Kidney epithelial cell (primary cell): ENCODE results near the gene HPCAL1. TPM values are rescaled to one million over a fixed set of nuclear protein-coding genes. Genes with fewer than 3 reads are reported as not detected.

Experiments used
- DNase-seq: peaks from one replicate; pipeline ENCODE4 v3.0.0-alpha.2; 2010; ENCODE audit warnings: low read depth
- H3K27me3 ChIP-seq: 2 replicates; pipeline ENCODE4 v1.6.0; 2011; ENCODE audit warnings: low read length; ENCODE audit not compliant: control insufficient read depth, insufficient read depth
- H3K36me3 ChIP-seq: 2 replicates; pipeline ENCODE4 v1.5.1; 2011; ENCODE audit warnings: low read length; ENCODE audit not compliant: control insufficient read depth, insufficient read depth
- H3K4me3 ChIP-seq: 2 replicates; pipeline ENCODE4 v1.5.1; 2011; ENCODE audit warnings: low read depth, mild to moderate bottlenecking, control low read depth, low read length
- CTCF ChIP-seq: IDR thresholded peaks from 2 replicates; pipeline ENCODE4 v1.5.1; 2011; ENCODE audit warnings: mild to moderate bottlenecking, moderate library complexity, low read length, control low read depth, inconsistent platforms; ENCODE audit not compliant: insufficient read depth, poor library complexity, severe bottlenecking
- total RNA-seq: library from RNA; depleted of rRNA; stranded (reverse); fragments of >200 nt; gene quantifications from 2 replicates; pipeline ENCODE4 v1.2.3, GENCODE V29; 2015

The HPCAL1 gene
- total RNA-seq, 1 donor from 2014 or later: 33.7 TPM

GRCh38 chr2:10382354-10383061, 79.8 kb downstream of the HPCAL1 start:
- no peak overlapping the region for H3K4me3 ChIP-seq
- no peaks in the 10 kb centered on the region for H3K36me3 ChIP-seq
- TF ChIP-seq CTCF: no peak
- no peaks in the 10 kb centered on the region for H3K27me3 ChIP-seq
- DNase-seq: peak; percentile 47

- no peaks in the 10 kb centered on the region for H3K36me3 ChIP-seq
- no peaks in the 10 kb centered on the region for H3K27me3 ChIP-seq
- H3K4me3 ChIP-seq: no peak overlapping the region
- no peak for DNase-seq
- TF ChIP-seq CTCF: no peak
These were observed 81.4 kb downstream of the HPCAL1 start for GRCh38 chr2:10383960-10384734.

- Histone ChIP-seq H3K27me3 (no peaks in the 10 kb centered on the region), H3K36me3 (no peaks in the 10 kb centered on the region), H3K4me3 (no peak overlapping the region)
- TF ChIP-seq CTCF: no peak
- DNase-seq: no peak
These were observed 82.8 kb downstream of the HPCAL1 start for GRCh38 chr2:10385501-10385900.

- Histone ChIP-seq H3K4me3 (no peak overlapping the region), H3K36me3 (no peaks in the 10 kb centered on the region), H3K27me3 (no peaks in the 10 kb centered on the region)
- no peak for DNase-seq
- TF ChIP-seq CTCF: peak; percentile 28
These were observed 83.4 kb downstream of the HPCAL1 start for GRCh38 chr2:10385933-10386773.

GRCh38 chr2:10387033-10387432, 84.3 kb downstream of the HPCAL1 start:
- DNase-seq: no peak
- H3K27me3 ChIP-seq: no peaks in the 10 kb centered on the region
- no peaks in the 10 kb centered on the region for H3K36me3 ChIP-seq
- H3K4me3 ChIP-seq: no peak overlapping the region
- TF ChIP-seq CTCF: no peak
